HEK293 (cell line): ENCODE measurements around the gene RAB6A.

Experiments used
- CTCF ChIA-PET: fragments of 350-600 bp; formaldehyde crosslinking; extraction: SDS; loops from one replicate; lab custom pipeline; 2021; ENCODE audit warnings: antibody characterized with exemption; lab: Yijun Ruan, JAX
- POLR2A ChIA-PET: fragments of 300-600 bp; formaldehyde crosslinking; extraction: SDS; loops from one replicate; lab custom pipeline; 2020; ENCODE audit warnings: antibody characterized with exemption, inconsistent platforms; lab: Yijun Ruan, JAX
- H3K27ac ChIP-seq: fragments of 200-500 bp; sonication (Bioruptor generic); 2 replicates; pipeline ENCODE4 v1.5.1; 2014; ENCODE audit warnings: low read depth, low read length, control low read depth, inconsistent platforms; ENCODE audit errors: extremely low read depth
- H3K36me3 ChIP-seq, 2 experiments: fragments of 200-500 bp in 1 of 2; sonication (Bioruptor generic) in 1 of 2; 1 replicate in 1 of 2; 2 replicates in 1 of 2; pipeline ENCODE4 v1.5.1; 2014 to 2017; ENCODE audit warnings: inconsistent platforms in 2 of 2, low read length in 2 of 2; ENCODE audit not compliant: control insufficient read depth in 2 of 2, insufficient read depth in 1 of 2
- H3K4me1 ChIP-seq: fragments of 200-500 bp; sonication (Bioruptor generic); 2 replicates; pipeline ENCODE4 v1.5.1; 2014; ENCODE audit warnings: mild to moderate bottlenecking, low read length, inconsistent platforms; ENCODE audit not compliant: control insufficient read depth, insufficient read depth
- H3K4me3 ChIP-seq: 2 replicates; pipeline ENCODE4 v1.5.1; 2011; ENCODE audit warnings: low read depth, mild to moderate bottlenecking, control low read depth, low read length, moderate library complexity
- H3K9me3 ChIP-seq: fragments of 200-500 bp; sonication (Bioruptor generic); 2 replicates; pipeline ENCODE4 v1.5.1; 2014; ENCODE audit warnings: low read depth, low read length, inconsistent platforms; ENCODE audit not compliant: control insufficient read depth, insufficient read depth
- FEZF1 ChIP-seq: fragments of 450-650 bp; formaldehyde crosslinking; IDR thresholded peaks from 2 replicates; pipeline ENCODE4 v1.5.1; 2016; ENCODE audit warnings: missing biosample characterization, missing genetic modification characterization
- HIC1 ChIP-seq: fragments of 450-650 bp; formaldehyde crosslinking; IDR thresholded peaks from 2 replicates; pipeline ENCODE4 v1.5.1; 2016; ENCODE audit warnings: missing biosample characterization, missing genetic modification characterization
- MEIS1 ChIP-seq: sonication (generic); formaldehyde crosslinking; IDR thresholded peaks from 2 replicates; pipeline ENCODE4 v1.8.1; 2022; ENCODE audit warnings: missing genetic modification reagents, mild to moderate bottlenecking, borderline replicate concordance
- SALL2 ChIP-seq: fragments of 450-650 bp; formaldehyde crosslinking; IDR thresholded peaks from 2 replicates; pipeline ENCODE4 v1.5.0; 2017; ENCODE audit warnings: missing biosample characterization, mild to moderate bottlenecking, missing genetic modification characterization, borderline replicate concordance
- SP2 ChIP-seq: fragments of 450-650 bp; formaldehyde crosslinking; IDR thresholded peaks from 2 replicates; pipeline ENCODE4 v1.5.1; 2016; ENCODE audit warnings: missing biosample characterization, missing genetic modification characterization
- ZFP37 ChIP-seq: fragments of 450-650 bp; formaldehyde crosslinking; IDR thresholded peaks from 2 replicates; pipeline ENCODE4 v1.5.1; 2016; ENCODE audit warnings: missing biosample characterization, missing genetic modification characterization
- ZIC2 ChIP-seq: fragments of 450-650 bp; formaldehyde crosslinking; IDR thresholded peaks from 2 replicates; pipeline ENCODE4 v1.5.1; 2016; ENCODE audit warnings: missing biosample characterization, missing genetic modification characterization
- ZNF214 ChIP-seq: fragments of 450-650 bp; formaldehyde crosslinking; IDR thresholded peaks from 2 replicates; pipeline ENCODE4 v1.5.1; 2017; ENCODE audit warnings: missing biosample characterization, mild to moderate bottlenecking, missing genetic modification characterization, borderline replicate concordance
- ZNF221 ChIP-seq: fragments of 450-650 bp; formaldehyde crosslinking; IDR thresholded peaks from 2 replicates; pipeline ENCODE4 v1.5.1; 2017; ENCODE audit warnings: missing biosample characterization, missing genetic modification characterization, borderline replicate concordance
- ZNF239 ChIP-seq: fragments of 450-650 bp; formaldehyde crosslinking; IDR thresholded peaks from 2 replicates; pipeline ENCODE4 v1.5.1; 2016; ENCODE audit warnings: missing biosample characterization, missing genetic modification characterization
- ZNF266 ChIP-seq: fragments of 450-650 bp; formaldehyde crosslinking; IDR thresholded peaks from 2 replicates; pipeline ENCODE4 v1.5.1; 2016; ENCODE audit warnings: missing biosample characterization, missing genetic modification characterization, low read depth
- ZNF362 ChIP-seq: fragments of 450-650 bp; formaldehyde crosslinking; IDR thresholded peaks from 2 replicates; pipeline ENCODE4 v1.5.1; 2016; ENCODE audit warnings: missing biosample characterization, missing genetic modification characterization
- ZNF366 ChIP-seq: fragments of 450-650 bp; formaldehyde crosslinking; conservative IDR thresholded peaks from 2 replicates; pipeline ENCODE4 v1.5.1; 2016; ENCODE audit warnings: missing biosample characterization, missing genetic modification characterization
- ZNF473 ChIP-seq: fragments of 450-650 bp; formaldehyde crosslinking; IDR thresholded peaks from 2 replicates; pipeline ENCODE4 v1.5.1; 2017; ENCODE audit warnings: missing biosample characterization, missing genetic modification characterization
- ZNF48 ChIP-seq: fragments of 450-650 bp; formaldehyde crosslinking; IDR thresholded peaks from 2 replicates; pipeline ENCODE4 v1.5.1; 2016; ENCODE audit warnings: missing biosample characterization, missing genetic modification characterization
- ZNF513 ChIP-seq: fragments of 450-650 bp; IDR thresholded peaks from 2 replicates; pipeline ENCODE4 v1.5.1; 2018; ENCODE audit warnings: missing biosample characterization, missing genetic modification characterization
- ZNF560 ChIP-seq: fragments of 450-650 bp; formaldehyde crosslinking; IDR thresholded peaks from 2 replicates; pipeline ENCODE4 v1.5.1; 2017; ENCODE audit warnings: missing biosample characterization, missing genetic modification characterization, borderline replicate concordance
- ZNF561 ChIP-seq: fragments of 450-650 bp; IDR thresholded peaks from 2 replicates; pipeline ENCODE4 v1.5.1; 2018; ENCODE audit warnings: missing biosample characterization, missing genetic modification characterization, borderline replicate concordance
- ZNF621 ChIP-seq: fragments of 450-650 bp; formaldehyde crosslinking; IDR thresholded peaks from 2 replicates; pipeline ENCODE4 v1.5.1; 2017; ENCODE audit warnings: missing biosample characterization, missing genetic modification characterization
- ZNF654 ChIP-seq: fragments of 450-650 bp; formaldehyde crosslinking; IDR thresholded peaks from 2 replicates; pipeline ENCODE4 v1.5.1; 2016; ENCODE audit warnings: low read depth, missing biosample characterization, missing genetic modification characterization
- ZNF670 ChIP-seq: fragments of 450-650 bp; formaldehyde crosslinking; IDR thresholded peaks from 2 replicates; pipeline ENCODE4 v1.5.1; 2016; ENCODE audit warnings: missing biosample characterization, missing genetic modification characterization, low read depth
- ZNF747 ChIP-seq: fragments of 450-650 bp; formaldehyde crosslinking; IDR thresholded peaks from 2 replicates; pipeline ENCODE4 v1.5.1; 2016; ENCODE audit warnings: missing biosample characterization, missing genetic modification characterization
- TF ChIP-seq, protein P1 (sequence below): fragments of 450-650 bp; formaldehyde crosslinking; IDR thresholded peaks from 2 replicates; pipeline ENCODE4 v1.5.1; 2017; ENCODE audit warnings: missing biosample characterization, missing genetic modification characterization
- TF ChIP-seq, protein P2 (sequence below): fragments of 450-650 bp; formaldehyde crosslinking; IDR thresholded peaks from 2 replicates; pipeline ENCODE4 v1.5.1; 2017; ENCODE audit warnings: missing biosample characterization, missing genetic modification characterization
- TF ChIP-seq, protein P3 (sequence below): fragments of 450-650 bp; formaldehyde crosslinking; IDR thresholded peaks from 2 replicates; pipeline ENCODE4 v1.5.1; 2016; ENCODE audit warnings: missing biosample characterization, missing genetic modification characterization

RAB6A gene

DNA sequence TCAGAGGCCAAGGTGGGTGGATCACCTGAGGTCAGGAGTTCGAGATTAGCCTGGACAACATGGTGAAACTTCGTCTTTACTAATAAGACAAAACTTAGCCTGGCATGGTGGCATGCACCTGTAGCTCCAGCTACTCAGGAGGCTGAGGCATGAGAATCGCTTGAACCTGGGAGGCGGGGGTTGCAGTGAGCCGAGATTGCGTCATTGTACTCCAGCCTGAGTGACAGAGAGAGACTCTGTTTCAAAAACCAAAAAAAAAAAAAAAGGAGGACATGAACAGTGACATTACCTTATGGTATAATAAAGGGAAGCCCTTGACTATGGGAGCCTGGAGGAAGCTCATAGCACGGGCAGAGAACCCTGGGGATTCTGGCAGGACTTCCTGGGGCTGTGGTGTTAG lies 131.0 kb downstream of the RAB6A start:
- POLR2A ChIA-PET, result no interaction called here
- Histone ChIP-seq H3K4me1 (no peaks in the 10 kb centered on the region), H3K27ac (no peak overlapping the region), H3K36me3 (no peaks in the 10 kb centered on the region), H3K4me3 (no peak overlapping the region)
- CTCF ChIA-PET, result interaction anchor here (0.8 to 2.6 kb wide), 3 partner anchors 31 to 323 kb away, joined by 3 to 11 read pairs (median 3); no protein-coding TSS in a partner anchor
- no peak for TF ChIP-seq ZNF560 (tag by site-specific recombination)
- TF ChIP-seq ZNF747 (tag by site-specific recombination), result no peak
- no peak for TF ChIP-seq ZNF621
- no peak for TF ChIP-seq ZNF239 (tag by site-specific recombination)
- TF ChIP-seq ZNF362 (tag by site-specific recombination), result no peak
- TF ChIP-seq, all 188 proteins: peak for 0
- no peaks in the 10 kb centered on the region for H3K9me3 ChIP-seq

- no peaks in the 10 kb centered on the region for H3K36me3 ChIP-seq
- ChIA-PET CTCF (interaction anchor here (0.5 to 7.0 kb wide), 42 partner anchors 9 to 306 kb away, joined by 3 to 160 read pairs (median 4); partner anchors contain the start of gene PLEKHB1), POLR2A (interaction anchor here (0.6 to 1.2 kb wide), 4 partner anchors 21 to 75 kb away, joined by 3 to 7 read pairs (median 4); partner anchors contain the start of genes FAM168A and PLEKHB1)
- no peak overlapping the region for H3K27ac ChIP-seq
- no peaks in the 10 kb centered on the region for H3K9me3 ChIP-seq
- H3K4me1 ChIP-seq, result no peaks in the 10 kb centered on the region
- H3K4me3 ChIP-seq, result no peak overlapping the region
- TF ChIP-seq ZNF366 (tag by site-specific recombination) (no peak), HIC1 (tag by site-specific recombination) (no peak), ZNF654 (tag by site-specific recombination) (peak; percentile 71), ZFP37 (tag by site-specific recombination) (no peak), FEZF1 (no peak), ZNF670 (tag by site-specific recombination) (no peak), SP2 (no peak), MEIS1 (CRISPR knock-in tag) (no peak), ZIC2 (tag by site-specific recombination) (no peak), ZNF561 (no peak), ZNF214 (no peak), ZNF48 (no peak), ZNF266 (tag by site-specific recombination) (no peak), SALL2 (tag by site-specific recombination) (no peak), ZNF473 (tag by site-specific recombination) (no peak), ZNF221 (no peak), ZNF513 (tag by site-specific recombination) (no peak), ZNF621 (no peak)
- TF ChIP-seq, protein P1, sequence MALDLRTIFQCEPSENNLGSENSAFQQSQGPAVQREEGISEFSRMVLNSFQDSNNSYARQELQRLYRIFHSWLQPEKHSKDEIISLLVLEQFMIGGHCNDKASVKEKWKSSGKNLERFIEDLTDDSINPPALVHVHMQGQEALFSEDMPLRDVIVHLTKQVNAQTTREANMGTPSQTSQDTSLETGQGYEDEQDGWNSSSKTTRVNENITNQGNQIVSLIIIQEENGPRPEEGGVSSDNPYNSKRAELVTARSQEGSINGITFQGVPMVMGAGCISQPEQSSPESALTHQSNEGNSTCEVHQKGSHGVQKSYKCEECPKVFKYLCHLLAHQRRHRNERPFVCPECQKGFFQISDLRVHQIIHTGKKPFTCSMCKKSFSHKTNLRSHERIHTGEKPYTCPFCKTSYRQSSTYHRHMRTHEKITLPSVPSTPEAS (tag by site-specific recombination), result no peak
- TF ChIP-seq, protein P2, sequence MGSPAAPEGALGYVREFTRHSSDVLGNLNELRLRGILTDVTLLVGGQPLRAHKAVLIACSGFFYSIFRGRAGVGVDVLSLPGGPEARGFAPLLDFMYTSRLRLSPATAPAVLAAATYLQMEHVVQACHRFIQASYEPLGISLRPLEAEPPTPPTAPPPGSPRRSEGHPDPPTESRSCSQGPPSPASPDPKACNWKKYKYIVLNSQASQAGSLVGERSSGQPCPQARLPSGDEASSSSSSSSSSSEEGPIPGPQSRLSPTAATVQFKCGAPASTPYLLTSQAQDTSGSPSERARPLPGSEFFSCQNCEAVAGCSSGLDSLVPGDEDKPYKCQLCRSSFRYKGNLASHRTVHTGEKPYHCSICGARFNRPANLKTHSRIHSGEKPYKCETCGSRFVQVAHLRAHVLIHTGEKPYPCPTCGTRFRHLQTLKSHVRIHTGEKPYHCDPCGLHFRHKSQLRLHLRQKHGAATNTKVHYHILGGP (tag by site-specific recombination), result no peak
- TF ChIP-seq, protein P3, sequence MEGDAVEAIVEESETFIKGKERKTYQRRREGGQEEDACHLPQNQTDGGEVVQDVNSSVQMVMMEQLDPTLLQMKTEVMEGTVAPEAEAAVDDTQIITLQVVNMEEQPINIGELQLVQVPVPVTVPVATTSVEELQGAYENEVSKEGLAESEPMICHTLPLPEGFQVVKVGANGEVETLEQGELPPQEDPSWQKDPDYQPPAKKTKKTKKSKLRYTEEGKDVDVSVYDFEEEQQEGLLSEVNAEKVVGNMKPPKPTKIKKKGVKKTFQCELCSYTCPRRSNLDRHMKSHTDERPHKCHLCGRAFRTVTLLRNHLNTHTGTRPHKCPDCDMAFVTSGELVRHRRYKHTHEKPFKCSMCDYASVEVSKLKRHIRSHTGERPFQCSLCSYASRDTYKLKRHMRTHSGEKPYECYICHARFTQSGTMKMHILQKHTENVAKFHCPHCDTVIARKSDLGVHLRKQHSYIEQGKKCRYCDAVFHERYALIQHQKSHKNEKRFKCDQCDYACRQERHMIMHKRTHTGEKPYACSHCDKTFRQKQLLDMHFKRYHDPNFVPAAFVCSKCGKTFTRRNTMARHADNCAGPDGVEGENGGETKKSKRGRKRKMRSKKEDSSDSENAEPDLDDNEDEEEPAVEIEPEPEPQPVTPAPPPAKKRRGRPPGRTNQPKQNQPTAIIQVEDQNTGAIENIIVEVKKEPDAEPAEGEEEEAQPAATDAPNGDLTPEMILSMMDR (tag by site-specific recombination), result peak; percentile 54; the same call in 1 of the 2 replicates
Observed at GRCh38 chr11:73625696-73626318, 135.1 kb downstream of the RAB6A start.
